ENCODE results near the gene RPS15A. TPM values are rescaled to one million over a fixed set of nuclear protein-coding genes. Genes with fewer than 3 reads are reported as not detected.

Gene RPS15A
- total and polyA plus RNA-seq, 2 of the 8 experiments (the other 6 are each of a cell fraction or from before 2014, with no cell fraction given) = 1,784 to 5,666 TPM

GRCh38 chr16:18792836-18793433 lies 2.8 kb upstream of the RPS15A start:
- Histone ChIP-seq H3K4me3 (ENCODE audit: extremely low read depth in 1 of 4, insufficient read depth in 2 of 4, low read depth in 3 of 4, low read length in 4 of 4) (no peak overlapping the region), H3K4me1 (replicated peaks in 1 of 4; ENCODE audit: control insufficient read depth in 3 of 4, insufficient read depth in 4 of 4, low read length in 3 of 4) (peaks cover 0 to 1% (median under 1%) of the 10 kb centered on the region in 4 experiments; a peak in 3 of 7 replicates), H3K23ac (ENCODE audit: insufficient read length) (no peak overlapping the region), H2AFZ (ENCODE audit: low read length) (no peak overlapping the region), H3K18ac (ENCODE audit: extremely low read depth, low read length) (no peak overlapping the region), H3K79me2 (ENCODE audit: control insufficient read depth in 1 of 2, insufficient read depth in 2 of 2, low read length in 2 of 2) (peaks cover 21 to 35% of the 10 kb centered on the region in 2 experiments), H3K9me3 (ENCODE audit: insufficient read depth in 2 of 2, low read depth in 1 of 2, low read length in 1 of 2) (no peaks in the 10 kb centered on the region), H2BK20ac (ENCODE audit: low read length) (no peak overlapping the region), H2BK120ac (replicated peaks; ENCODE audit: low read depth, low read length) (no peak overlapping the region), H4K5ac (ENCODE audit: insufficient read length, low read depth, low read length) (no peak overlapping the region), H4K91ac (replicated peaks; ENCODE audit: insufficient read length, low read length) (no peak overlapping the region), H3K23me2 (ENCODE audit: low read depth, low read length) (peaks cover 5% of the 10 kb centered on the region), H3K79me1 (ENCODE audit: low read depth, low read length) (no peaks in the 10 kb centered on the region), H2AK5ac (ENCODE audit: low read depth, low read length) (no peak overlapping the region), H3K14ac (ENCODE audit: insufficient read length) (no peak overlapping the region), H2BK12ac (ENCODE audit: low read depth, low read length) (no peak overlapping the region), H3K4me2 (ENCODE audit: insufficient read depth in 1 of 2, low read depth in 2 of 2, low read length in 2 of 2) (no peak overlapping the region), H4K20me1 (replicated peaks in 1 of 2; ENCODE audit: control insufficient read depth in 1 of 2, insufficient read depth in 2 of 2, low read length in 2 of 2) (peaks cover 13 to 16% of the 10 kb centered on the region in 2 experiments), H2BK5ac (ENCODE audit: low read depth, low read length) (no peak overlapping the region), H3K9ac (replicated peaks in 1 of 4; ENCODE audit: extremely low read depth in 1 of 4, low read depth in 3 of 4, low read length in 3 of 4) (no peak overlapping the region), H3K56ac (replicated peaks; ENCODE audit: insufficient read length, low read depth, low read length) (no peak overlapping the region), H4K8ac (ENCODE audit: extremely low read depth, insufficient read depth, low read length) (no peak overlapping the region), H3K27me3 (replicated peaks in 1 of 4; ENCODE audit: control insufficient read depth in 3 of 4, extremely low read depth in 1 of 4, insufficient read depth in 3 of 4, low read length in 3 of 4) (no peaks in the 10 kb centered on the region), H3K36me3 (ENCODE audit: control insufficient read depth in 2 of 4, insufficient read depth in 4 of 4, low read length in 3 of 4) (peaks cover 12 to 74% (median 40%) of the 10 kb centered on the region in 4 experiments), H2BK15ac (ENCODE audit: low read length) (no peak overlapping the region), H3K27ac (ENCODE audit: low read depth, low read length) (no peak overlapping the region), H3K4ac (replicated peaks; ENCODE audit: insufficient read length, low read depth, low read length) (no peak overlapping the region)
- ChIA-PET POLR2A (ENCODE audit: partially characterized antibody) (interaction anchor here (3.0 to 14.2 kb wide), 2 partner anchors 9 to 12 kb away, joined by 20 to 503 read pairs; partner anchors contain the start of gene ARL6IP1), CTCF (ENCODE audit: partially characterized antibody) (interaction anchor here (2.2 kb wide), 1 partner anchor 8 kb away, joined by 9 read pairs; the partner anchor contains the start of gene ARL6IP1)
- 90% methylated on average over 11 of the region's 11 CpGs; no CpG with 5 or more reads in 1 of the 2 experiments for WGBS, 2 experiments (ENCODE audit: extremely low coverage in 1 of 2, insufficient coverage in 1 of 2, insufficient read length in 1 of 2, insufficient replicate concordance in 2 of 2, low coverage in 1 of 2, low lambda C conversion rate in 2 of 2, missing lambda C conversion rate in 1 of 2)
- FAIRE-seq (no peak), DNase-seq (ENCODE audit: low read depth in 1 of 2, low spot score in 2 of 2) (no peak)
- no peak for TF ChIP-seq BRCA1 (IDR thresholded peaks at IDR 0.05; ENCODE audit: low read depth, low read length)
- no peak for TF ChIP-seq ATF2 (IDR thresholded peaks at IDR 0.05; ENCODE audit: low read length)
- no peak for TF ChIP-seq KDM5A (IDR thresholded peaks at IDR 0.05; ENCODE audit: low read length)
- no peak for TF ChIP-seq RNF2 (IDR thresholded peaks at IDR 0.05; ENCODE audit: borderline replicate concordance, low read depth, low read length, missing control alignments, poor library complexity, severe bottlenecking)
- no peak for TF ChIP-seq NANOG (IDR thresholded peaks at IDR 0.05; ENCODE audit: insufficient read depth, low read depth, low read length, poor library complexity, severe bottlenecking)
- TF ChIP-seq HDAC6 (IDR thresholded peaks at IDR 0.05; ENCODE audit: low read depth, low read length) = no peak
- no peak for TF ChIP-seq TCF12 (IDR thresholded peaks at IDR 0.05; ENCODE audit: low read depth, low read length)
- no peak for TF ChIP-seq SIRT6 (IDR thresholded peaks at IDR 0.05; ENCODE audit: low read length)
- no peak for TF ChIP-seq ASH2L (IDR thresholded peaks at IDR 0.05; ENCODE audit: low read length)
- no peak for TF ChIP-seq TAF7 (optimal IDR thresholded peaks at IDR 0.05; ENCODE audit: borderline replicate concordance, low read depth, low read length)
- no peak for TF ChIP-seq HDAC2 (IDR thresholded peaks at IDR 0.05; ENCODE audit: borderline replicate concordance in 1 of 2, low read depth in 2 of 2, low read length in 2 of 2)
